LNCaP clone FGC (cell line): Measurements from ENCODE around the gene DES.

Experiments
- DNase-seq: peaks from one replicate; pipeline ENCODE4 v3.0.0-alpha.2; 2011; ENCODE audit warnings: low read depth
- H3K4me3 ChIP-seq: 2 replicates; pipeline ENCODE4 v1.5.1; 2011; ENCODE audit warnings: mild to moderate bottlenecking, low read depth, low read length, control low read depth
- CTCF ChIP-seq: IDR thresholded peaks from 2 replicates; pipeline ENCODE4 v1.5.1; 2012; ENCODE audit warnings: mild to moderate bottlenecking; ENCODE audit not compliant: control insufficient read depth, insufficient read depth; ENCODE audit errors: extremely low read depth

The DES gene

GRCh38 chr2:219426068-219426443 is 7.9 kb downstream of the DES start:
- no peak overlapping the region for H3K4me3 ChIP-seq
- DNase-seq, result no peak
- TF ChIP-seq CTCF, result no peak

- no peak overlapping the region for H3K4me3 ChIP-seq
- no peak for TF ChIP-seq CTCF
- DNase-seq, result no peak
Observed at GRCh38 chr2:219426534-219427136, 8.5 kb downstream of the DES start.

GRCh38 chr2:219428469-219428868 is 10.3 kb downstream of the DES start:
- no peak for TF ChIP-seq CTCF
- no peak overlapping the region for H3K4me3 ChIP-seq
- DNase-seq, result no peak

GRCh38 chr2:219429958-219430606 is 11.9 kb downstream of the DES start:
- no peak overlapping the region for H3K4me3 ChIP-seq
- TF ChIP-seq CTCF, result no peak
- no peak for DNase-seq

- DNase-seq, result no peak
Observed at GRCh38 chr2:219430633-219431615, 12.7 kb downstream of the DES start.

More at GRCh38 chr2:219430633-219431615, 12.7 kb downstream of the DES start:
- peak; percentile 18; the same call in 1 of the 2 replicates for TF ChIP-seq CTCF
- H3K4me3 ChIP-seq, result no peak overlapping the region
